GM12891 (cell line): ENCODE results near the gene ABCA2.
A peak's percentile ranks its signal among the peaks of the same experiment; 100 is the strongest.

Source experiments
- DNase-seq: peaks from one replicate; pipeline ENCODE4 v3.0.0; 2011; ENCODE audit warnings: low spot score; ENCODE audit not compliant: insufficient read length
- FAIRE-seq: peaks from 2 replicates; lab custom pipeline; 2011; peaks lifted over from hg19 to GRCh38; lab: Jason Lieb, UNC
- PAX5 ChIP-seq: IDR thresholded peaks from 2 replicates; pipeline ENCODE4 v1.6.1; 2011; ENCODE audit warnings: low read length, moderate library complexity, mild to moderate bottlenecking; ENCODE audit not compliant: insufficient read depth, severe bottlenecking
- POLR2A ChIP-seq: IDR thresholded peaks from 2 replicates; pipeline ENCODE4 v1.6.1; 2011; ENCODE audit warnings: low read depth, low read length, control low read depth
- POLR2AphosphoS5 ChIP-seq: IDR thresholded peaks from 2 replicates; pipeline ENCODE4 v1.6.1; 2011; ENCODE audit warnings: low read depth, low read length, control low read depth
- POU2F2 ChIP-seq: IDR thresholded peaks from 2 replicates; pipeline ENCODE4 v1.6.1; 2011; ENCODE audit warnings: low read depth, mild to moderate bottlenecking, control low read depth, low read length, moderate library complexity
- SPI1 ChIP-seq: IDR thresholded peaks from 2 replicates; pipeline ENCODE4 v1.6.1; 2011; ENCODE audit warnings: low read depth, low read length, control low read depth
- TAF1 ChIP-seq: IDR thresholded peaks from 2 replicates; pipeline ENCODE4 v1.6.1; 2011; ENCODE audit warnings: low read depth, low read length, control low read depth

Gene ABCA2

GRCh38 chr9:136992819-136993369 lies 35.1 kb downstream of the ABCA2 start:
- FAIRE-seq: no peak
- TF ChIP-seq POLR2A: no peak
- no peak for TF ChIP-seq TAF1
- no peak for TF ChIP-seq SPI1
- TF ChIP-seq PAX5: no peak
- no peak for TF ChIP-seq POU2F2
- DNase-seq: no peak

- TF ChIP-seq POLR2AphosphoS5 (no peak), POLR2A (0 out of 2 replicates have a peak, but pooled peaks have one; percentile 19), POU2F2 (no peak)
- FAIRE-seq: peak; percentile 95
- DNase-seq: peak; percentile 99
Observed at GRCh38 chr9:136991993-136992818, 35.8 kb downstream of the ABCA2 start, which contains the start of gene PAXX. PAXX (plus strand) TSS chr9:136992422; CDS start chr9:136992444, 22 bp downstream.

GRCh38 chr9:136990242-136990911 lies 37.7 kb downstream of the ABCA2 start:
- DNase-seq (no peak), FAIRE-seq (no peak)
- TF ChIP-seq PAX5: no peak
- no peak for TF ChIP-seq POLR2AphosphoS5
- TF ChIP-seq TAF1: no peak
- no peak for TF ChIP-seq POLR2A
- no peak for TF ChIP-seq SPI1
- no peak for TF ChIP-seq POU2F2

- TF ChIP-seq PAX5: no peak
- TF ChIP-seq POLR2AphosphoS5: no peak
- TF ChIP-seq POU2F2: no peak
- no peak for TF ChIP-seq SPI1
- TF ChIP-seq POLR2A: no peak
- TF ChIP-seq TAF1: no peak
- no peak for FAIRE-seq
- no peak for DNase-seq
Observed at GRCh38 chr9:136988872-136989271, 39.2 kb downstream of the ABCA2 start.

GRCh38 chr9:136985853-136986252 lies 42.2 kb downstream of the ABCA2 start:
- TF ChIP-seq SPI1 (no peak), POLR2A (no peak), TAF1 (no peak), POLR2AphosphoS5 (no peak), POU2F2 (no peak), PAX5 (no peak)
- no peak for DNase-seq
- FAIRE-seq: no peak

GRCh38 chr9:136985027-136985602 lies 42.9 kb downstream of the ABCA2 start:
- no peak for TF ChIP-seq TAF1
- no peak for TF ChIP-seq SPI1
- no peak for TF ChIP-seq POLR2AphosphoS5
- no peak for TF ChIP-seq POU2F2
- no peak for TF ChIP-seq PAX5
- no peak for TF ChIP-seq POLR2A
- FAIRE-seq (no peak), DNase-seq (no peak)

GRCh38 chr9:136984464-136985026 lies 43.5 kb downstream of the ABCA2 start:
- no peak for TF ChIP-seq PAX5
- TF ChIP-seq POU2F2: no peak
- no peak for TF ChIP-seq SPI1
- no peak for TF ChIP-seq POLR2A
- TF ChIP-seq POLR2AphosphoS5: no peak
- TF ChIP-seq TAF1: no peak
- FAIRE-seq (no peak), DNase-seq (no peak)

GRCh38 chr9:136983656-136984314 lies 44.3 kb downstream of the ABCA2 start:
- no peak for TF ChIP-seq POLR2AphosphoS5
- no peak for TF ChIP-seq POLR2A
- no peak for TF ChIP-seq PAX5
- no peak for TF ChIP-seq SPI1
- TF ChIP-seq TAF1: no peak
- TF ChIP-seq POU2F2: no peak
- no peak for DNase-seq
- FAIRE-seq: peak; percentile 54

- no peak for TF ChIP-seq PAX5
- TF ChIP-seq POLR2A: no peak
- TF ChIP-seq SPI1: no peak
- no peak for TF ChIP-seq POU2F2
- TF ChIP-seq POLR2AphosphoS5: no peak
- TF ChIP-seq TAF1: no peak
- no peak for DNase-seq
- FAIRE-seq: no peak
Observed at GRCh38 chr9:136983167-136983566, 44.9 kb downstream of the ABCA2 start.
